Measurements from ENCODE around the gene CD300C.

The CD300C gene

GRCh38 chr17:74528491-74529199 lies 17.3 kb downstream of the CD300C start:
- H3K4me3 ChIP-seq (ENCODE audit: low read depth, low read length), result no peak overlapping the region
- no peak overlapping the region for H3K27ac ChIP-seq (ENCODE audit: extremely low read depth, low read depth, low read length)
- POLR2A ChIA-PET, result no interaction called here
- no peaks in the 10 kb centered on the region for H3K36me3 ChIP-seq (ENCODE audit: control insufficient read depth in 2 of 2, insufficient read depth in 1 of 2, low read length in 2 of 2)
- no peaks in the 10 kb centered on the region for H3K9me3 ChIP-seq (ENCODE audit: control insufficient read depth, insufficient read depth, low read depth, low read length)
- H3K4me1 ChIP-seq (ENCODE audit: control insufficient read depth, insufficient read depth, low read length), result no peaks in the 10 kb centered on the region
- CTCF ChIA-PET, result interaction anchor here (0.6 to 2.3 kb wide), 4 partner anchors 53 to 160 kb away, joined by 3 to 5 read pairs (median 3); no protein-coding TSS in a partner anchor
- no peak for TF ChIP-seq ZNF768 (tag by site-specific recombination; IDR thresholded peaks at IDR 0.05)
- TF ChIP-seq ELK4 (IDR thresholded peaks at IDR 0.05; ENCODE audit: borderline replicate concordance, low read depth, low read length), result no peak
- no peak for TF ChIP-seq OVOL3 (tag by site-specific recombination; IDR thresholded peaks at IDR 0.05)

GRCh38 chr17:74527756-74528155 lies 18.2 kb downstream of the CD300C start:
- TF ChIP-seq ZNF624 (tag by site-specific recombination; IDR thresholded peaks at IDR 0.05) (no peak), ZNF677 (tag by site-specific recombination; IDR thresholded peaks at IDR 0.05) (no peak), ZNF654 (tag by site-specific recombination; IDR thresholded peaks at IDR 0.05; ENCODE audit: low read depth) (no peak), TCF7L2 (IDR thresholded peaks at IDR 0.05; ENCODE audit: borderline replicate concordance, low read depth, low read length) (no peak)
- POLR2A ChIA-PET, result no interaction called here
- Histone ChIP-seq H3K9me3 (ENCODE audit: control insufficient read depth, insufficient read depth, low read depth, low read length) (no peaks in the 10 kb centered on the region), H3K27ac (ENCODE audit: extremely low read depth, low read depth, low read length) (no peak overlapping the region), H3K36me3 (ENCODE audit: control insufficient read depth in 2 of 2, insufficient read depth in 1 of 2, low read length in 2 of 2) (no peaks in the 10 kb centered on the region), H3K4me1 (ENCODE audit: control insufficient read depth, insufficient read depth, low read length) (no peaks in the 10 kb centered on the region), H3K4me3 (ENCODE audit: low read depth, low read length) (no peak overlapping the region)
- CTCF ChIA-PET, result interaction anchor here (2.3 kb wide), 1 partner anchor 159 kb away, joined by 5 read pairs; no protein-coding TSS in a partner anchor

- TF ChIP-seq CTCF (tag by site-specific recombination; IDR thresholded peaks at IDR 0.05), result no peak
- no peak for TF ChIP-seq GLI2 (tag by site-specific recombination; IDR thresholded peaks at IDR 0.05; ENCODE audit: borderline replicate concordance, low read depth)
- no peak for TF ChIP-seq ZNF621 (tag by site-specific recombination; IDR thresholded peaks at IDR 0.05)
- TF ChIP-seq ZNF169 (tag by site-specific recombination; IDR thresholded peaks at IDR 0.05), result no peak
- TF ChIP-seq ZNF768 (tag by site-specific recombination; IDR thresholded peaks at IDR 0.05), result no peak
- no peak for TF ChIP-seq HOXA7 (CRISPR knock-in tag; IDR thresholded peaks at IDR 0.05; ENCODE audit: borderline replicate concordance)
- TF ChIP-seq ZNF146 (tag by site-specific recombination; IDR thresholded peaks at IDR 0.05), result no peak
- TF ChIP-seq GLIS1 (tag by site-specific recombination; IDR thresholded peaks at IDR 0.05), result no peak
- no peak for TF ChIP-seq ZNF654 (tag by site-specific recombination; IDR thresholded peaks at IDR 0.05; ENCODE audit: low read depth)
- ChIA-PET POLR2A (no interaction called here), CTCF (no interaction called here)
- H3K9me3 ChIP-seq (ENCODE audit: control insufficient read depth, insufficient read depth, low read depth, low read length), result no peaks in the 10 kb centered on the region
- no peaks in the 10 kb centered on the region for H3K36me3 ChIP-seq (ENCODE audit: control insufficient read depth in 2 of 2, insufficient read depth in 1 of 2, low read length in 2 of 2)
- H3K4me1 ChIP-seq (ENCODE audit: control insufficient read depth, insufficient read depth, low read length), result no peaks in the 10 kb centered on the region
- H3K27ac ChIP-seq (ENCODE audit: extremely low read depth, low read depth, low read length), result no peak overlapping the region
- H3K4me3 ChIP-seq (ENCODE audit: low read depth, low read length), result no peak overlapping the region
These were observed 18.8 kb downstream of the CD300C start for GRCh38 chr17:74527081-74527480.

GRCh38 chr17:74526681-74527080 lies 19.2 kb downstream of the CD300C start:
- ChIA-PET POLR2A (no interaction called here), CTCF (no interaction called here)
- Histone ChIP-seq H3K4me3 (ENCODE audit: low read depth, low read length) (no peak overlapping the region), H3K4me1 (ENCODE audit: control insufficient read depth, insufficient read depth, low read length) (no peaks in the 10 kb centered on the region), H3K27ac (ENCODE audit: extremely low read depth, low read depth, low read length) (no peak overlapping the region), H3K36me3 (ENCODE audit: control insufficient read depth in 2 of 2, insufficient read depth in 1 of 2, low read length in 2 of 2) (no peaks in the 10 kb centered on the region), H3K9me3 (ENCODE audit: control insufficient read depth, insufficient read depth, low read depth, low read length) (no peaks in the 10 kb centered on the region)
- TF ChIP-seq ZNF350 (tag by site-specific recombination; IDR thresholded peaks at IDR 0.05) (no peak), ZNF366 (tag by site-specific recombination; conservative IDR thresholded peaks at IDR 0.05) (no peak), ZNF664 (tag by site-specific recombination; IDR thresholded peaks at IDR 0.05) (no peak), ZNF830 (tag by site-specific recombination; IDR thresholded peaks at IDR 0.05; ENCODE audit: low read depth) (no peak), ZNF398 (tag by site-specific recombination; IDR thresholded peaks at IDR 0.05) (no peak), ZSCAN23 (tag by site-specific recombination; IDR thresholded peaks at IDR 0.05) (no peak), ZSCAN5A (tag by site-specific recombination; IDR thresholded peaks at IDR 0.05) (no peak), ZBTB17 (tag by site-specific recombination; IDR thresholded peaks at IDR 0.05) (no peak), ZNF433 (tag by site-specific recombination; IDR thresholded peaks at IDR 0.05; ENCODE audit: low read depth) (no peak)
